ENCODE measurements around the gene EDRF1. TPM values are rescaled to one million over a fixed set of nuclear protein-coding genes. Genes with fewer than 3 reads are reported as not detected.

EDRF1 gene
- total and polyA plus RNA-seq, 2 of the 8 experiments (the other 6 are each of a cell fraction or from before 2014, with no cell fraction given), result 19.9 to 37.8 TPM

DNA sequence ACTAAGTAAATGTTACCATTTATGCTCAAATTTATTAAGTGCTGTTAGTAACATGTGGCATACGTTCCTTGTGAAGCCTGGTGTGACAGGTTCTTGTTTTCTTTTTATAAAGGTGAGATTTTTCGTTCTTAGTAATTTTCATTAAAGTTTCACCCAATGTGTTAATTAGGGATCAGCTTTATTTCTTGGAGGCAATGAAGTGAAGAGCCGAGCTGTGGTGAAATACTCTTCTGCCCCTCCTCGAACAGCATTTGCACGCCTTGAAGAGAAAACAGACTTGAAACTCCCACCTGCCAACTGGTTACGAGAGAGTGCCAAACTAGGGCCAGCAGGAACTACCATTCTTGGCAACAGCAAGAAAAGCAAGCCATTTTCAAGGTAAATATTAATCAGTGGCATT is 1.5 kb downstream of the EDRF1 start:
- Histone ChIP-seq H3K9ac (replicated peaks in 1 of 4; ENCODE audit: extremely low read depth in 1 of 4, low read depth in 3 of 4, low read length in 3 of 4) (no peak overlapping the region; a peak in 1 of 7 replicates), H4K5ac (ENCODE audit: insufficient read length, low read depth, low read length) (no peak overlapping the region), H3K18ac (ENCODE audit: extremely low read depth, low read length) (no peak overlapping the region), H2BK120ac (replicated peaks; ENCODE audit: low read depth, low read length) (no peak overlapping the region), H3K4me3 (ENCODE audit: extremely low read depth in 1 of 4, insufficient read depth in 2 of 4, low read depth in 3 of 4, low read length in 4 of 4) (peak overlapping the region in 1 of 4 experiments; percentile 98; a peak in 3 of 8 replicates), H3K9me3 (ENCODE audit: insufficient read depth in 2 of 2, low read depth in 1 of 2, low read length in 1 of 2) (peaks cover 0 to 4% of the 10 kb centered on the region in 2 experiments; a peak in 1 of 4 replicates), H2BK15ac (ENCODE audit: low read length) (no peak overlapping the region), H3K27ac (ENCODE audit: low read depth, low read length) (no peak overlapping the region), H3K23me2 (ENCODE audit: low read depth, low read length) (peaks cover 2% of the 10 kb centered on the region), H3K36me3 (ENCODE audit: control insufficient read depth in 2 of 4, insufficient read depth in 4 of 4, low read length in 3 of 4) (peaks cover 18 to 51% (median 35%) of the 10 kb centered on the region in 4 experiments), H4K20me1 (replicated peaks in 1 of 2; ENCODE audit: control insufficient read depth in 1 of 2, insufficient read depth in 2 of 2, low read length in 2 of 2) (peaks cover 1 to 3% of the 10 kb centered on the region in 2 experiments), H3K4ac (replicated peaks; ENCODE audit: insufficient read length, low read depth, low read length) (no peak overlapping the region), H3K4me2 (ENCODE audit: insufficient read depth in 1 of 2, low read depth in 2 of 2, low read length in 2 of 2) (peak overlapping the region; percentile 78 to 86; a peak in 2 of 4 replicates), H3K4me1 (replicated peaks in 1 of 4; ENCODE audit: control insufficient read depth in 3 of 4, insufficient read depth in 4 of 4, low read length in 3 of 4) (peaks cover 0 to 2% (median 0%) of the 10 kb centered on the region in 4 experiments; a peak in 2 of 7 replicates), H2AFZ (ENCODE audit: low read length) (no peak overlapping the region), H4K8ac (ENCODE audit: extremely low read depth, insufficient read depth, low read length) (no peak overlapping the region), H2BK20ac (ENCODE audit: low read length) (no peak overlapping the region), H3K79me2 (ENCODE audit: control insufficient read depth in 1 of 2, insufficient read depth in 2 of 2, low read length in 2 of 2) (peaks cover 0 to 23% of the 10 kb centered on the region in 2 experiments; a peak in 2 of 4 replicates), H3K56ac (replicated peaks; ENCODE audit: insufficient read length, low read depth, low read length) (no peak overlapping the region), H2BK12ac (ENCODE audit: low read depth, low read length) (no peak overlapping the region), H3K14ac (ENCODE audit: insufficient read length) (no peak overlapping the region), H2BK5ac (ENCODE audit: low read depth, low read length) (no peak overlapping the region), H3K79me1 (ENCODE audit: low read depth, low read length) (no peaks in the 10 kb centered on the region; the same call in 1 of the 2 replicates), H3K23ac (ENCODE audit: insufficient read length) (no peak overlapping the region), H4K91ac (replicated peaks; ENCODE audit: insufficient read length, low read length) (no peak overlapping the region), H3K27me3 (replicated peaks in 1 of 4; ENCODE audit: control insufficient read depth in 3 of 4, extremely low read depth in 1 of 4, insufficient read depth in 3 of 4, low read length in 3 of 4) (no peaks in the 10 kb centered on the region), H2AK5ac (ENCODE audit: low read depth, low read length) (no peak overlapping the region)
- DNase-seq (ENCODE audit: low read depth in 1 of 2, low spot score in 2 of 2) (no peak), FAIRE-seq (no peak)
- CTCF ChIA-PET (ENCODE audit: partially characterized antibody), result no interaction called here
- POLR2A ChIA-PET (ENCODE audit: partially characterized antibody), result interaction anchor here (0.6 to 1.7 kb wide), 2 partner anchors 10 to 124 kb away, joined by 4 to 6 read pairs; no protein-coding TSS in a partner anchor
- WGBS, 2 experiments (ENCODE audit: extremely low coverage in 1 of 2, insufficient coverage in 1 of 2, insufficient read length in 1 of 2, insufficient replicate concordance in 2 of 2, low coverage in 1 of 2, low lambda C conversion rate in 2 of 2, missing lambda C conversion rate in 1 of 2), result 92% methylated on average over 6 of the region's 6 CpGs; no CpG with 5 or more reads in 1 of the 2 experiments
- TF ChIP-seq CREB1 (IDR thresholded peaks at IDR 0.05), result no peak
- no peak for TF ChIP-seq RAD21 (IDR thresholded peaks at IDR 0.05 in 1 of 2, conservative IDR thresholded peaks at IDR 0.05 in 1 of 2; ENCODE audit: low read depth in 2 of 2, low read length in 2 of 2)
- no peak for TF ChIP-seq NRF1 (IDR thresholded peaks at IDR 0.05; ENCODE audit: low read depth, low read length)
- TF ChIP-seq CTBP2 (IDR thresholded peaks at IDR 0.05; ENCODE audit: borderline replicate concordance, insufficient read depth, insufficient read length, low read length), result no peak
- TF ChIP-seq PHF8 (conservative IDR thresholded peaks at IDR 0.05; ENCODE audit: low read depth, low read length), result no peak
- TF ChIP-seq POLR2A (IDR thresholded peaks at IDR 0.05; ENCODE audit: control extremely low read depth in 1 of 2, low read depth in 2 of 2, low read length in 2 of 2), result no peak
- no peak for TF ChIP-seq SP2 (IDR thresholded peaks at IDR 0.05; ENCODE audit: low read length)
- no peak for TF ChIP-seq TAF7 (optimal IDR thresholded peaks at IDR 0.05; ENCODE audit: borderline replicate concordance, low read depth, low read length)
- TF ChIP-seq CHD2 (IDR thresholded peaks at IDR 0.05; ENCODE audit: low read length), result no peak
- no peak for TF ChIP-seq SP1 (IDR thresholded peaks at IDR 0.05; ENCODE audit: low read depth, low read length)
- TF ChIP-seq RXRA (IDR thresholded peaks at IDR 0.05; ENCODE audit: insufficient read depth, low read depth, low read length), result no peak
- no peak for TF ChIP-seq ATF2 (IDR thresholded peaks at IDR 0.05; ENCODE audit: low read length)
- TF ChIP-seq ASH2L (IDR thresholded peaks at IDR 0.05; ENCODE audit: low read length), result no peak
